Muscle of leg (tissue), 11 donors: ENCODE data around the gene RAB40B. TPM values are rescaled to one million over a fixed set of nuclear protein-coding genes. Genes with fewer than 3 reads are reported as not detected.

Experiments used
- DNase-seq: peaks from one replicate; pipeline ENCODE4 v3.0.0; 2013
- H3K27ac ChIP-seq: one replicate; pipeline ENCODE4 v1.5.1; 2013; ENCODE audit warnings: mild to moderate bottlenecking, low read length, control low read depth
- H3K27me3 ChIP-seq: one replicate; pipeline ENCODE4 v1.6.1; 2013; ENCODE audit warnings: low read length; ENCODE audit not compliant: control insufficient read depth, insufficient read depth
- H3K36me3 ChIP-seq: one replicate; pipeline ENCODE4 v1.6.1; 2013; ENCODE audit warnings: low read length; ENCODE audit not compliant: control insufficient read depth, insufficient read depth
- H3K4me1 ChIP-seq: one replicate; pipeline ENCODE4 v1.6.1; 2013; ENCODE audit warnings: low read length; ENCODE audit not compliant: control insufficient read depth, insufficient read depth
- H3K4me3 ChIP-seq: one replicate; pipeline ENCODE4 v1.5.1; 2013; ENCODE audit warnings: low read length, control low read depth
- H3K9me3 ChIP-seq: replicated peaks from 2 replicates; pipeline ENCODE4 v1.6.1; 2013; ENCODE audit warnings: low read depth, low read length; ENCODE audit not compliant: control insufficient read depth
- WGBS: methylation state at CpG from one replicate; pipeline ENCODE4 v1.1.5; 2013; ENCODE audit warnings: missing lambda C conversion rate; ENCODE audit not compliant: insufficient coverage; 5-methylcytosine and 5-hydroxymethylcytosine counted together
- polyA plus RNA-seq, 8 donors: library from polyadenylated mRNA; unstranded; fragments of 120-200 nt; gene quantifications; one replicate each; pipeline versions ENCODE4 v1.2.1 to v1.2.3, GENCODE V29; 2013; ENCODE audit warnings: inconsistent platforms in 1 of 8, low replicate concordance in 1 of 8; ENCODE audit not compliant: insufficient read length in 8 of 8, insufficient read depth in 1 of 8
- total RNA-seq: library from RNA; stranded (reverse); fragments of 120-200 nt; gene quantifications from one replicate; pipeline ENCODE4 v1.2.4, GENCODE V29; 2013

RAB40B gene
- total and polyA plus RNA-seq, 9 donors = 28.2 to 68.2 (median 50.1) TPM

DNA sequence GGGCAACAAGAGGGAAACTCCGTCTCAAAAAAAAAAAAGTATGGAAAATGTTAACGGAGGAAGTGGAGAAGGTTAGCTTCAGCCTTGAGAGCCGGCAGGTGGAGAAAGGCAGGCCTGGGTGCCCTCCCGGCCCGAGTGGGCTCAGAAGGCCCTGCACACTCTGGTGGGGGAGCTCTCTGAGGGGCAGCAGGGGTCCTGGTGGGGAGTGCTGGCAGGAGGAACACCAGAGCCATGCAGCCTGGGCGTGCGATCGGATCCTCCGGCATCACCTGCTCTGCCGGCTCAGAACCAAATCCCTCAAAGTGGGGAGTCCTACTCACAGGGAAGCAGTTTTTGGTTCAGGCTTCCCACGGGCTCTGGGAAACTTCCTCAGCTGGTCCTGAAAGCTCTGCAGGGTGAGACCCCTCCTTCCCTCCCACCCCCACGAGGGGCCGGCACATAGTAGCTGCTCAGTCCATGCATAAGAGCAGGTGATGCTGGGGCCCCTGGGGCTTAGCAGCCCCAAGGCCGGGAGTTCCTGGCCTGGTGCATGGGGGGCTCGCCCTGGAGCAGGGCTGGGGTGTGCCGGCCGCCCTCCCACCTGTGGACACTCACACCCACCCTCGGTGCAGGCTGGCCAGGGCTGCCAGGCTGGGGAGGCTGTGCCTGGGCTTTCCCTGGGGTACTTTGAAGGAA, 38.1 kb upstream of the RAB40B start:
- no peaks in the 10 kb centered on the region for H3K27me3 ChIP-seq
- H3K27ac ChIP-seq = no peak overlapping the region
- H3K4me3 ChIP-seq = no peak overlapping the region
- peaks cover 17% of the 10 kb centered on the region for H3K4me1 ChIP-seq
- peaks cover 50% of the 10 kb centered on the region for H3K36me3 ChIP-seq
- 68% methylated on average over 11 of the region's 18 CpGs for WGBS
- no peak for DNase-seq
- H3K9me3 ChIP-seq = peaks cover 25% of the 10 kb centered on the region

- DNase-seq = peak; percentile 84
- peak within 1 kb of the TSS; percentile 56 for H3K4me3 ChIP-seq
- peak within 1 kb of the TSS; percentile 82 for H3K27ac ChIP-seq
- peaks cover 43% of the 10 kb centered on the region for H3K36me3 ChIP-seq
- 3% methylated on average over 95 of the region's 101 CpGs for WGBS
- no peaks in the 10 kb centered on the region for H3K27me3 ChIP-seq
- H3K4me1 ChIP-seq = peaks cover 17% of the 10 kb centered on the region
- H3K9me3 ChIP-seq = peaks cover 11% of the 10 kb centered on the region
These were observed 36.7 kb upstream of the RAB40B start, which contains the start of gene FN3K for GRCh38 chr17:82734987-82735866. FN3K (plus strand) TSS chr17:82735615; CDS start chr17:82735637, 22 bp downstream.

- DNase-seq = no peak
- H3K4me1 ChIP-seq = peaks cover 17% of the 10 kb centered on the region
- H3K9me3 ChIP-seq = peaks cover 9% of the 10 kb centered on the region
- H3K27me3 ChIP-seq = no peaks in the 10 kb centered on the region
- 100% methylated on average over 3 of the region's 13 CpGs for WGBS
- no peak overlapping the region for H3K27ac ChIP-seq
- peaks cover 44% of the 10 kb centered on the region for H3K36me3 ChIP-seq
- no peak overlapping the region for H3K4me3 ChIP-seq
These were observed 33.7 kb upstream of the RAB40B start for GRCh38 chr17:82732118-82732743.

- 85% methylated on average over 46 of the region's 48 CpGs for WGBS
- Histone ChIP-seq H3K9me3 (peaks cover 9% of the 10 kb centered on the region), H3K4me1 (peaks cover under 1% of the 10 kb centered on the region), H3K36me3 (peaks cover 57% of the 10 kb centered on the region), H3K4me3 (no peak overlapping the region), H3K27ac (no peak overlapping the region), H3K27me3 (no peaks in the 10 kb centered on the region)
- DNase-seq = no peak
These were observed 31.2 kb upstream of the RAB40B start for GRCh38 chr17:82729479-82730260.

DNA sequence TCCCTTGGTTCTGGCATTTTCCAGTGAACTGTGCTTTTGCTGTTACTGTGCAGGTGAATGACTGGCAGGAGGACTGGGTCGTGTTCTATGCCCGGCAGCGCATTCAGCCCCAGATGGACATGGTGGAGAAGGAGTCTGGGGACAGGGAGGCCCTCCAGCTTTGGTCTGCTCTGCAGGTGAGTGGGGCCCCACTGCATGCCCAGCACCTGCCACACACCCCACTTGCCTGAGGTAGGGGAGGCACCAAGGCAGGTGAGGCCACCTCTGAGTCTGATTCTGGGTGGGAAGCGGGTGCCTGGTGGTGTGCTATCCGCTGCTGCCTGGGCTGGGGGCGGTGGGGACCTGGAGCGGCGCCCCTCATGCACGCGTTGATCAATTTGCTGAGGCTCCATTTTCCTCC, 27.9 kb upstream of the RAB40B start:
- no peaks in the 10 kb centered on the region for H3K27me3 ChIP-seq
- peaks cover 55% of the 10 kb centered on the region for H3K36me3 ChIP-seq
- no peak overlapping the region for H3K27ac ChIP-seq
- no peaks in the 10 kb centered on the region for H3K4me1 ChIP-seq
- no peak for DNase-seq
- H3K4me3 ChIP-seq = no peak overlapping the region
- H3K9me3 ChIP-seq = no peaks in the 10 kb centered on the region
- 97% methylated on average over 10 of the region's 10 CpGs for WGBS

GRCh38 chr17:82723169-82723807, 24.8 kb upstream of the RAB40B start:
- Histone ChIP-seq H3K27ac (no peak overlapping the region), H3K4me3 (no peak overlapping the region), H3K9me3 (no peaks in the 10 kb centered on the region), H3K27me3 (no peaks in the 10 kb centered on the region), H3K36me3 (peaks cover 66% of the 10 kb centered on the region), H3K4me1 (peaks cover 3% of the 10 kb centered on the region)
- 93% methylated on average over 26 of the region's 26 CpGs for WGBS
- no peak for DNase-seq

- 93% methylated on average over 17 of the region's 19 CpGs for WGBS
- no peak overlapping the region for H3K27ac ChIP-seq
- peaks cover 64% of the 10 kb centered on the region for H3K36me3 ChIP-seq
- no peaks in the 10 kb centered on the region for H3K9me3 ChIP-seq
- no peaks in the 10 kb centered on the region for H3K27me3 ChIP-seq
- H3K4me3 ChIP-seq = no peak overlapping the region
- peaks cover 11% of the 10 kb centered on the region for H3K4me1 ChIP-seq
- DNase-seq = no peak
These were observed 24.0 kb upstream of the RAB40B start for GRCh38 chr17:82722341-82723013.

DNA sequence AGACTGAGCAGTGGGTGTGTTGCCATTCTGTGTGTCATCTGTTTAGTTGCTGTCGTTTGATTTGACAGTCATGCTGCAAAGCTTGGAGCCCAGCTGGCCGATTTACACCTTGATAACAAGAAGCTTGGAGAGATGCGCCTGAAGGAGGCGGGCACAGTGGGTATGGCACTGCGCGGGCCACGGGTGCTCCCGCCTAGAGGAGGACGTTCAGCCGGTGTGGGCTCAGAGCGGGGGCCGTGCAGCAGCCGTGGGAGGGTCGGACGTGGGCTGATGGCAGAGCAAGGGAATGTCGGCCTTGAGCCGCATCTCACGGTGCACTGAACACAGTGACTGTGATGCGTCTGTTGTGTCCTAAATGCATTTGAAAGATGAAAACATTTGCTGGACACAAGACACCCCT, 21.7 kb upstream of the RAB40B start:
- Histone ChIP-seq H3K4me3 (no peak overlapping the region), H3K36me3 (peaks cover 48% of the 10 kb centered on the region), H3K27ac (no peak overlapping the region), H3K27me3 (no peaks in the 10 kb centered on the region), H3K4me1 (peaks cover 19% of the 10 kb centered on the region), H3K9me3 (no peaks in the 10 kb centered on the region)
- WGBS = 91% methylated on average over 18 of the region's 19 CpGs
- no peak for DNase-seq
